CD14-positive monocyte (primary cell): ENCODE results near the gene COX6B1. TPM values are rescaled to one million over a fixed set of nuclear protein-coding genes. Genes with fewer than 3 reads are reported as not detected.

ENCODE experiments used
- DNase-seq, 3 donors: peaks; one replicate each; pipeline ENCODE4 v3.0.0-alpha.2; 2011 to 2022
- H2AFZ ChIP-seq: 2 replicates; pipeline ENCODE4 v1.6.0; 2012; ENCODE audit warnings: mild to moderate bottlenecking, low read depth, low read length, inconsistent platforms; ENCODE audit not compliant: insufficient read depth, poor library complexity, severe bottlenecking
- H3K27ac ChIP-seq, 2 donors: 1 replicate in 1 of 2; 2 replicates in 1 of 2; pipeline ENCODE4 v1.5.1; 2012 to 2013; ENCODE audit warnings: low read length in 2 of 2, control low read depth in 1 of 2, inconsistent platforms in 1 of 2, low read depth in 1 of 2, mild to moderate bottlenecking in 1 of 2
- H3K27me3 ChIP-seq, 2 donors: one replicate each; pipeline versions ENCODE4 v1.6.0 to v1.6.1; 2011 to 2013; ENCODE audit warnings: low read length in 2 of 2; ENCODE audit not compliant: control insufficient read depth in 2 of 2, insufficient read depth in 2 of 2
- H3K36me3 ChIP-seq, 2 donors: replicated peaks in 1 of 2; 1 replicate in 1 of 2; 2 replicates in 1 of 2; pipeline versions ENCODE4 v1.5.1 to v1.6.1; 2012 to 2013; ENCODE audit warnings: low read length in 2 of 2, control low read depth in 1 of 2, inconsistent platforms in 1 of 2, mild to moderate bottlenecking in 1 of 2; ENCODE audit not compliant: insufficient read depth in 2 of 2, control insufficient read depth in 1 of 2
- H3K4me1 ChIP-seq, 2 donors: 1 replicate in 1 of 2; 2 replicates in 1 of 2; pipeline versions ENCODE4 v1.5.1 to v1.6.1; 2012 to 2013; ENCODE audit warnings: low read length in 2 of 2, control low read depth in 1 of 2, inconsistent platforms in 1 of 2, mild to moderate bottlenecking in 1 of 2, moderate library complexity in 1 of 2; ENCODE audit not compliant: insufficient read depth in 2 of 2, control insufficient read depth in 1 of 2
- H3K4me2 ChIP-seq: replicated peaks from 2 replicates; pipeline ENCODE3; 2012; ENCODE audit warnings: low read length, moderate library complexity, mild to moderate bottlenecking; ENCODE audit not compliant: poor library complexity, severe bottlenecking; ENCODE audit errors: extremely low read depth
- H3K4me3 ChIP-seq, 3 experiments: fragments of 200-600 bp in 1 of 3; sonication (generic) in 1 of 3; replicated peaks in 1 of 3; 1 replicate in 2 of 3; 2 replicates in 1 of 3; pipeline ENCODE4 v1.5.1; 2011 to 2013; ENCODE audit warnings: low read length in 3 of 3, mild to moderate bottlenecking in 3 of 3, control low read depth in 2 of 3, low read depth in 2 of 3, inconsistent platforms in 1 of 3, moderate library complexity in 1 of 3
- H3K79me2 ChIP-seq: 2 replicates; pipeline ENCODE4 v1.6.0; 2012; ENCODE audit warnings: mild to moderate bottlenecking, control low read depth, inconsistent platforms, low read length, moderate library complexity; ENCODE audit not compliant: insufficient read depth
- H3K9ac ChIP-seq: 2 replicates; pipeline ENCODE4 v1.6.0; 2017; ENCODE audit warnings: low read length, mild to moderate bottlenecking; ENCODE audit not compliant: insufficient read depth, poor library complexity, severe bottlenecking
- H3K9me3 ChIP-seq, 2 donors: replicated peaks in 1 of 2; 1 replicate in 1 of 2; 2 replicates in 1 of 2; pipeline versions ENCODE4 v1.5.1 to v1.6.1; 2012 to 2013; ENCODE audit warnings: low read length in 2 of 2, control low read depth in 1 of 2; ENCODE audit not compliant: control insufficient read depth in 1 of 2, insufficient read depth in 1 of 2
- H4K20me1 ChIP-seq: 2 replicates; pipeline ENCODE4 v1.6.0; 2012; ENCODE audit warnings: mild to moderate bottlenecking, low read length, control low read depth, moderate library complexity; ENCODE audit not compliant: insufficient read depth
- H3K27ac Mint-ChIP-seq, 7 donors: one replicate each; pipeline ENCODE4 v1.8.0; 2020; ENCODE audit warnings: mild to moderate bottlenecking in 7 of 7, mixed read lengths in 7 of 7, moderate library complexity in 6 of 7, inconsistent platforms in 2 of 7
- H3K27me3 Mint-ChIP-seq, 3 donors: one replicate each; pipeline ENCODE4 v1.8.0; 2021 to 2022; ENCODE audit warnings: low read depth in 3 of 3, mild to moderate bottlenecking in 3 of 3, mixed read lengths in 3 of 3, moderate library complexity in 3 of 3, inconsistent platforms in 1 of 3
- H3K36me3 Mint-ChIP-seq, 2 donors: one replicate each; pipeline ENCODE4 v1.8.0; 2020; ENCODE audit warnings: mixed read lengths in 2 of 2, inconsistent platforms in 1 of 2, mild to moderate bottlenecking in 1 of 2
- H3K4me1 Mint-ChIP-seq: one replicate; pipeline ENCODE4 v1.8.0; 2020; ENCODE audit warnings: mild to moderate bottlenecking, mixed read lengths
- H3K4me3 Mint-ChIP-seq, 2 donors: one replicate each; pipeline ENCODE4 v1.8.0; 2020; ENCODE audit warnings: mild to moderate bottlenecking in 2 of 2, mixed read lengths in 2 of 2, moderate library complexity in 1 of 2
- H3K9me3 Mint-ChIP-seq, 7 donors: one replicate each; pipeline ENCODE4 v1.8.0; 2020 to 2022; ENCODE audit warnings: mixed read lengths in 7 of 7, mild to moderate bottlenecking in 6 of 7, moderate library complexity in 6 of 7, inconsistent platforms in 2 of 7
- WGBS: methylation state at CpG from one replicate; pipeline ENCODE4 v1.1.5; 2013; ENCODE audit warnings: missing lambda C conversion rate; ENCODE audit not compliant: insufficient coverage; 5-methylcytosine and 5-hydroxymethylcytosine counted together
- intact Hi-C, 2 donors: fragments of 100-400 bp; cut with micrococcal nuclease; formaldehyde crosslinking; loops; one replicate each; pipeline versions ENCODE4 v1.15.0 to v1.15.1; 2023
- polyA plus RNA-seq, 3 donors: library from polyadenylated mRNA; depleted of rRNA in 1 of 3; unstranded in 2 of 3; stranded (reverse) in 1 of 3; fragments of 300-500 nt in 2 of 3; fragments of >200 nt in 1 of 3; fragmentation: Illumina TruSeq in 2 of 3; gene quantifications; 1 replicate in 2 of 3; 2 replicates in 1 of 3; pipeline ENCODE4 v1.2.3, GENCODE V29; 2012 to 2021
- TF ChIP-seq, protein P1 (sequence below): fragments of 200-600 bp; IDR thresholded peaks from one replicate; pipeline ENCODE4 v1.8.0; 2022; ENCODE audit warnings: antibody characterized with exemption, mild to moderate bottlenecking

The COX6B1 gene
- polyA plus RNA-seq, 3 donors = 611 to 948 (median 825) TPM

DNA sequence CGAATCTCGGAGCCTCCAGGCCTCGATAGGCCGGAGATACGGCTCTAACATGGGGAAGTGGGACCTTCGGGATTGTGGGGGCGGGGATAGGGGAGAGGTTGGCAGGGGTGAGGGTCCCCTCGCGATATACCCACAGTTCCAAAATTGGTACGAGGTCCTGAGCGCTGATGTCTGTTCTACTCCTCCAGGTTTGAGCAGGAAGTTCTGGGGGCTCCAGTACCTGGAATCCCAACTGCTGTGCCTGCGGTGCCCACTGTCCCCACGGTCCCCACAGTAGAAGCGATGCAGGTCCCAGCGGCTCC lies 18.8 kb upstream of the COX6B1 start:
- Histone ChIP-seq H3K4me2 (peak overlapping the region; percentile 88), H3K9ac (peak overlapping the region; percentile 98), H3K27me3 (no peaks in the 10 kb centered on the region), H3K4me1 (peaks cover 14 to 15% of the 10 kb centered on the region in 2 donors), H2AFZ (peak overlapping the region; percentile 89), H3K27ac (peak overlapping the region; percentile 85 to 99), H4K20me1 (no peaks in the 10 kb centered on the region), H3K79me2 (peaks cover 11% of the 10 kb centered on the region), H3K9me3 (no peaks in the 10 kb centered on the region), H3K4me3 (peak overlapping the region; percentile 41 to 99 (median 98)), H3K36me3 (peaks cover 37 to 41% of the 10 kb centered on the region in 2 donors)
- peaks cover 13% of the 10 kb centered on the region for H3K4me1 Mint-ChIP-seq
- peaks cover 0 to 3% (median 0%) of the 10 kb centered on the region in 7 donors for H3K9me3 Mint-ChIP-seq
- peaks cover 0 to 3% (median 2%) of the 10 kb centered on the region in 3 donors for H3K27me3 Mint-ChIP-seq
- WGBS = 11% methylated on average over 13 of the region's 15 CpGs
- peak overlapping the region; percentile 96 to 100 (median 96) for H3K27ac Mint-ChIP-seq
- TF ChIP-seq, protein P1, sequence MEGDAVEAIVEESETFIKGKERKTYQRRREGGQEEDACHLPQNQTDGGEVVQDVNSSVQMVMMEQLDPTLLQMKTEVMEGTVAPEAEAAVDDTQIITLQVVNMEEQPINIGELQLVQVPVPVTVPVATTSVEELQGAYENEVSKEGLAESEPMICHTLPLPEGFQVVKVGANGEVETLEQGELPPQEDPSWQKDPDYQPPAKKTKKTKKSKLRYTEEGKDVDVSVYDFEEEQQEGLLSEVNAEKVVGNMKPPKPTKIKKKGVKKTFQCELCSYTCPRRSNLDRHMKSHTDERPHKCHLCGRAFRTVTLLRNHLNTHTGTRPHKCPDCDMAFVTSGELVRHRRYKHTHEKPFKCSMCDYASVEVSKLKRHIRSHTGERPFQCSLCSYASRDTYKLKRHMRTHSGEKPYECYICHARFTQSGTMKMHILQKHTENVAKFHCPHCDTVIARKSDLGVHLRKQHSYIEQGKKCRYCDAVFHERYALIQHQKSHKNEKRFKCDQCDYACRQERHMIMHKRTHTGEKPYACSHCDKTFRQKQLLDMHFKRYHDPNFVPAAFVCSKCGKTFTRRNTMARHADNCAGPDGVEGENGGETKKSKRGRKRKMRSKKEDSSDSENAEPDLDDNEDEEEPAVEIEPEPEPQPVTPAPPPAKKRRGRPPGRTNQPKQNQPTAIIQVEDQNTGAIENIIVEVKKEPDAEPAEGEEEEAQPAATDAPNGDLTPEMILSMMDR = no peak
- peak overlapping the region; percentile 93 to 98 for H3K4me3 Mint-ChIP-seq
- intact Hi-C loops = loop anchor here (2.0 to 5.0 kb wide), 5 partner anchors 16 to 488 kb away; partner anchors contain the start of genes HAUS5 (in 1 of the 2), KMT2B (in 1 of the 2), LIN37 (in 1 of the 2) and PSENEN (in 1 of the 2)
- DNase-seq = no peak
- peaks cover 38 to 43% of the 10 kb centered on the region in 2 donors for H3K36me3 Mint-ChIP-seq

DNA sequence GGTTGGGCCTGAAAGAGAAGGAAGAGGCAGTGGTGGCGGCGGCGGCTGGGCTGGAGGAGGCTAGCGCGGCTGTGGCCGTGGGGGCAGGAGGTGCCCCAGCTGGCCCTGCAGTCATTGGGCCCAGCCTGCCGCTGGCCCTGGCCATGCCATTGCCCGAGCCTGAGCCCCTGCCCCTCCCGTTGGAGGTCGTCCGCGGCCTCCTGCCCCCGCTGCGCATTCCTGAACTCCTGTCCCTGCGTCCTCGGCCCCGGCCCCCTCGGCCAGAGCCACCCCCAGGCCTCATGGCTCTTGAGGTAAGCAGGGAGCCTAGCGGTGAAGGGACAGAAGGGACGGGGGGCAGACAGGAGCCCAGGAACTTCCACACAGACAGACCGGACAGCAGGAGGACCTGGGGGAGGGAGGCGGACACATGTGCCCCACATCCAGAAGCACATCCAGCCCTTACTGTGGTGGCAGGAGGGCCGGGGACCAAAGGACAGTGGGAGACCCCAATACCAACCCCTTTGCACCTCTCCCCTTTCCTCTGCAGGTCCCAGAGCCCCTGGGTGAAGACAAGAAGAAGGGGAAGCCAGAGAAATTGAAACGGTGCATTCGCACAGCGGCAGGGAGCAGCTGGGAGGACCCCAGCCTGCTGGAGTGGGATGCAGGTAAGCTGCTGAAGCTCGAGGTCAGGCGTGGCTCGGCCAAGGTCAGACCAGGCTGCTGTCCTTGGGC lies 14.2 kb upstream of the COX6B1 start:
- intact Hi-C loops = no loop called here
- Histone ChIP-seq H3K27ac (no peak overlapping the region), H3K4me3 (no peak overlapping the region), H3K36me3 (peaks cover 61 to 82% of the 10 kb centered on the region in 2 donors), H4K20me1 (no peaks in the 10 kb centered on the region), H3K9ac (no peak overlapping the region), H2AFZ (no peak overlapping the region), H3K4me1 (peaks cover 7% of the 10 kb centered on the region in 2 donors), H3K4me2 (no peak overlapping the region), H3K27me3 (no peaks in the 10 kb centered on the region), H3K9me3 (no peaks in the 10 kb centered on the region), H3K79me2 (peaks cover 11% of the 10 kb centered on the region)
- no peak for DNase-seq
- Mint-ChIP-seq H3K4me3 (no peak overlapping the region), H3K9me3 (no peaks in the 10 kb centered on the region), H3K4me1 (peaks cover 7% of the 10 kb centered on the region), H3K27me3 (peaks cover 0 to 2% (median under 1%) of the 10 kb centered on the region in 3 donors), H3K27ac (peak overlapping the region in 2 of 7 donors; percentile 27 to 54), H3K36me3 (peaks cover 71 to 85% of the 10 kb centered on the region in 2 donors)
- 97% methylated on average over 20 of the region's 29 CpGs for WGBS
- TF ChIP-seq, protein P1 = no peak
